Thoracic aorta (tissue), 2 donors: ENCODE data around the gene ANKRD11. TPM values are rescaled to one million over a fixed set of nuclear protein-coding genes. Genes with fewer than 3 reads are reported as not detected.

Experiments used
- ATAC-seq: fragments of 150-250 bp; one replicate; pipeline ENCODE4 v1.8.0; 2017; ENCODE audit warnings: low read depth; ENCODE audit not compliant: insufficient number of reproducible peaks, low FRiP score
- DNase-seq: peaks from one replicate; pipeline ENCODE4 v3.0.0-alpha.2; 2020; ENCODE audit warnings: low spot score
- H3K27ac ChIP-seq, 2 donors: fragments of 200-600 bp; sonication (generic); 1 replicate in 1 of 2; 2 replicates in 1 of 2; pipeline ENCODE4 v1.5.1; 2016; ENCODE audit warnings: mild to moderate bottlenecking in 2 of 2, moderate library complexity in 2 of 2
- H3K27me3 ChIP-seq: fragments of 200-600 bp; sonication (generic); replicated peaks from 2 replicates; pipeline ENCODE4 v1.6.0; 2016; ENCODE audit warnings: mild to moderate bottlenecking; ENCODE audit not compliant: insufficient read depth
- H3K36me3 ChIP-seq: fragments of 200-600 bp; sonication (generic); one replicate; pipeline ENCODE4 v1.5.1; 2016
- H3K4me1 ChIP-seq, 2 donors: fragments of 200-600 bp; sonication (generic); 1 replicate in 1 of 2; 2 replicates in 1 of 2; pipeline versions ENCODE4 v1.5.1 to v1.6.0; 2016; ENCODE audit warnings: low read depth in 2 of 2, mild to moderate bottlenecking in 1 of 2; ENCODE audit not compliant: control insufficient read depth in 1 of 2
- H3K4me3 ChIP-seq: fragments of 200-600 bp; sonication (generic); 2 replicates; pipeline ENCODE4 v1.5.1; 2016; ENCODE audit warnings: mild to moderate bottlenecking
- H3K9me3 ChIP-seq: fragments of 200-600 bp; sonication (generic); 2 replicates; pipeline ENCODE4 v1.5.1; 2016
- CTCF ChIP-seq: fragments of 200-600 bp; sonication (generic); IDR thresholded peaks from one replicate; pipeline ENCODE4 v1.5.1; 2019; ENCODE audit warnings: antibody characterized with exemption
- total RNA-seq, 2 donors: library from RNA; depleted of rRNA; stranded (reverse); fragments of >200 nt; gene quantifications; one replicate each; pipeline versions ENCODE4 v1.1.0 to v1.2.3, GENCODE V29; 2016

ANKRD11 gene
- total RNA-seq, 2 donors from 2014 or later: 125 to 129 TPM

- Histone ChIP-seq H3K36me3 (no peaks in the 10 kb centered on the region), H3K4me1 (peaks cover 0 to 9% of the 10 kb centered on the region in 2 donors), H3K27me3 (no peaks in the 10 kb centered on the region), H3K27ac (no peak overlapping the region), H3K4me3 (no peak overlapping the region), H3K9me3 (no peaks in the 10 kb centered on the region)
- no peak for TF ChIP-seq CTCF
- DNase-seq: no peak
- no peak for ATAC-seq
Observed at GRCh38 chr16:89294486-89294885, 195.9 kb downstream of the ANKRD11 start.

- H3K9me3 ChIP-seq: no peaks in the 10 kb centered on the region
- peaks cover 0 to 9% of the 10 kb centered on the region in 2 donors for H3K4me1 ChIP-seq
- no peak overlapping the region for H3K4me3 ChIP-seq
- DNase-seq (no peak), ATAC-seq (no peak)
- no peak overlapping the region for H3K27ac ChIP-seq
- H3K36me3 ChIP-seq: peaks cover 5% of the 10 kb centered on the region
- no peaks in the 10 kb centered on the region for H3K27me3 ChIP-seq
- TF ChIP-seq CTCF: no peak
Observed at GRCh38 chr16:89293276-89294143, 196.9 kb downstream of the ANKRD11 start.

- no peak for TF ChIP-seq CTCF
- ATAC-seq: no peak
Observed at GRCh38 chr16:89292443-89293078, 197.8 kb downstream of the ANKRD11 start.

GRCh38 chr16:89291776-89292175 lies 198.6 kb downstream of the ANKRD11 start:
- Histone ChIP-seq H3K27me3 (no peaks in the 10 kb centered on the region), H3K4me1 (peaks cover 0 to under 1% of the 10 kb centered on the region in 2 donors), H3K9me3 (no peaks in the 10 kb centered on the region), H3K27ac (no peak overlapping the region), H3K36me3 (peaks cover 17% of the 10 kb centered on the region), H3K4me3 (no peak overlapping the region)
- ATAC-seq (no peak), DNase-seq (no peak)
- TF ChIP-seq CTCF: no peak

More at GRCh38 chr16:89292443-89293078, 197.8 kb downstream of the ANKRD11 start:
- no peaks in the 10 kb centered on the region for H3K27me3 ChIP-seq
- no peak overlapping the region for H3K27ac ChIP-seq
- no peak for DNase-seq
- H3K36me3 ChIP-seq: peaks cover 13% of the 10 kb centered on the region
- no peaks in the 10 kb centered on the region for H3K9me3 ChIP-seq
- H3K4me3 ChIP-seq: no peak overlapping the region
- H3K4me1 ChIP-seq: peaks cover 0 to 9% of the 10 kb centered on the region in 2 donors

- no peak for TF ChIP-seq CTCF
- Histone ChIP-seq H3K9me3 (no peaks in the 10 kb centered on the region), H3K4me3 (no peak overlapping the region), H3K27ac (no peak overlapping the region), H3K27me3 (no peaks in the 10 kb centered on the region), H3K4me1 (no peaks in the 10 kb centered on the region), H3K36me3 (peaks cover 20% of the 10 kb centered on the region)
- ATAC-seq (no peak), DNase-seq (no peak)
Observed at GRCh38 chr16:89291363-89291762, 199.0 kb downstream of the ANKRD11 start.
